Neuronal stem cell (in vitro differentiated cells): Measurements from ENCODE around the gene GGA3.
"Not testable (repeated sequence)": the region's sequence is repeated elsewhere in the genome, so short reads cannot be mapped to it uniquely, and the experiment has no call there.

ENCODE experiments used
- DNase-seq: peaks from one replicate; pipeline ENCODE4 v3.0.0-alpha.2; 2013; ENCODE audit warnings: low spot score
- H2AFZ ChIP-seq: one replicate; pipeline ENCODE4 v1.6.1; 2013; ENCODE audit warnings: mild to moderate bottlenecking, low read length, inconsistent platforms
- H2AK5ac ChIP-seq: 2 replicates; pipeline ENCODE4 v1.6.1; 2013; ENCODE audit warnings: low read depth, mild to moderate bottlenecking, inconsistent platforms, low read length, moderate library complexity, mixed read lengths
- H2BK120ac ChIP-seq: 2 replicates; pipeline ENCODE4 v1.6.1; 2013; ENCODE audit warnings: low read depth, mild to moderate bottlenecking, inconsistent platforms, low read length, moderate library complexity, mixed read lengths
- H2BK12ac ChIP-seq: one replicate; pipeline ENCODE4 v1.6.1; 2013; ENCODE audit warnings: low read length, inconsistent platforms
- H2BK15ac ChIP-seq: 2 replicates; pipeline ENCODE4 v1.6.1; 2013; ENCODE audit warnings: mild to moderate bottlenecking, low read length, inconsistent platforms, mixed read lengths
- H2BK5ac ChIP-seq: one replicate; pipeline ENCODE4 v1.6.1; 2013; ENCODE audit warnings: inconsistent platforms, mild to moderate bottlenecking, low read length, moderate library complexity
- H3K14ac ChIP-seq: one replicate; pipeline ENCODE4 v1.6.1; 2013; ENCODE audit warnings: low read length, inconsistent platforms
- H3K18ac ChIP-seq: 2 replicates; pipeline ENCODE4 v1.6.1; 2013; ENCODE audit warnings: low read length, inconsistent platforms
- H3K23ac ChIP-seq: 2 replicates; pipeline ENCODE4 v1.6.1; 2013; ENCODE audit warnings: low read depth, mild to moderate bottlenecking, mixed read lengths, low read length, inconsistent platforms; ENCODE audit not compliant: poor library complexity
- H3K27ac ChIP-seq: replicated peaks from 3 replicates; pipeline ENCODE4 v1.5.1; 2013; ENCODE audit warnings: low read length, inconsistent platforms
- H3K27me3 ChIP-seq, 3 experiments: 2 replicates each; pipeline ENCODE4 v1.6.1; 2013; ENCODE audit warnings: low read length in 3 of 3, mild to moderate bottlenecking in 2 of 3, inconsistent platforms in 1 of 3, low read depth in 1 of 3, mixed read lengths in 1 of 3, moderate library complexity in 1 of 3; ENCODE audit not compliant: control insufficient read depth in 3 of 3, insufficient read depth in 3 of 3
- H3K36me3 ChIP-seq, 2 donors: replicated peaks in 1 of 2; 2 replicates each; pipeline ENCODE4 v1.6.1; 2013; ENCODE audit warnings: low read length in 2 of 2; ENCODE audit not compliant: control insufficient read depth in 2 of 2, insufficient read depth in 2 of 2
- H3K4ac ChIP-seq: 2 replicates; pipeline ENCODE4 v1.6.1; 2013; ENCODE audit warnings: inconsistent platforms, mild to moderate bottlenecking, low read length, moderate library complexity
- H3K4me1 ChIP-seq, 2 donors: 1 replicate in 1 of 2; 2 replicates in 1 of 2; pipeline ENCODE4 v1.6.1; 2013; ENCODE audit warnings: low read length in 2 of 2, low read depth in 1 of 2; ENCODE audit not compliant: control insufficient read depth in 2 of 2, insufficient read depth in 1 of 2
- H3K4me2 ChIP-seq: one replicate; pipeline ENCODE4 v1.6.1; 2013; ENCODE audit warnings: mild to moderate bottlenecking, low read length, inconsistent platforms; ENCODE audit not compliant: insufficient read depth, poor library complexity, severe bottlenecking
- H3K4me3 ChIP-seq, 2 donors: 2 replicates each; pipeline ENCODE4 v1.5.1; 2013; ENCODE audit warnings: low read length in 2 of 2, mild to moderate bottlenecking in 2 of 2, inconsistent platforms in 1 of 2, moderate library complexity in 1 of 2
- H3K79me1 ChIP-seq: one replicate; pipeline ENCODE4 v1.6.1; 2013; ENCODE audit warnings: low read depth, mild to moderate bottlenecking, inconsistent platforms, low read length, moderate library complexity
- H3K9ac ChIP-seq: one replicate; pipeline ENCODE4 v1.6.1; 2013; ENCODE audit warnings: mild to moderate bottlenecking, low read depth, low read length, inconsistent platforms; ENCODE audit not compliant: poor library complexity
- H3K9me3 ChIP-seq, 2 donors: replicated peaks in 1 of 2; 2 replicates each; pipeline versions ENCODE3 to v1.6.1; 2013; ENCODE audit warnings: low read length in 2 of 2, mild to moderate bottlenecking in 2 of 2, inconsistent platforms in 1 of 2, low read depth in 1 of 2, mixed read lengths in 1 of 2, moderate library complexity in 1 of 2; ENCODE audit not compliant: control insufficient read depth in 2 of 2, insufficient read depth in 1 of 2
- H4K8ac ChIP-seq: one replicate; pipeline ENCODE4 v1.6.1; 2013; ENCODE audit warnings: low read depth, mild to moderate bottlenecking, inconsistent platforms, low read length, moderate library complexity
- H4K91ac ChIP-seq: one replicate; pipeline ENCODE4 v1.6.1; 2013; ENCODE audit warnings: low read length, low read depth, mild to moderate bottlenecking, inconsistent platforms; ENCODE audit not compliant: poor library complexity
- WGBS, 2 donors: extraction: QIAGEN DNeasy Blood & Tissue Kit; methylation state at CpG; one replicate each; pipeline ENCODE4 v1.1.7; 2013; ENCODE audit warnings: missing lambda C conversion rate in 2 of 2, mixed read lengths in 1 of 2; ENCODE audit not compliant: insufficient read length in 2 of 2, insufficient replicate concordance in 1 of 2; ENCODE audit errors: extremely low coverage in 2 of 2; 5-methylcytosine and 5-hydroxymethylcytosine counted together

Gene GGA3

DNA sequence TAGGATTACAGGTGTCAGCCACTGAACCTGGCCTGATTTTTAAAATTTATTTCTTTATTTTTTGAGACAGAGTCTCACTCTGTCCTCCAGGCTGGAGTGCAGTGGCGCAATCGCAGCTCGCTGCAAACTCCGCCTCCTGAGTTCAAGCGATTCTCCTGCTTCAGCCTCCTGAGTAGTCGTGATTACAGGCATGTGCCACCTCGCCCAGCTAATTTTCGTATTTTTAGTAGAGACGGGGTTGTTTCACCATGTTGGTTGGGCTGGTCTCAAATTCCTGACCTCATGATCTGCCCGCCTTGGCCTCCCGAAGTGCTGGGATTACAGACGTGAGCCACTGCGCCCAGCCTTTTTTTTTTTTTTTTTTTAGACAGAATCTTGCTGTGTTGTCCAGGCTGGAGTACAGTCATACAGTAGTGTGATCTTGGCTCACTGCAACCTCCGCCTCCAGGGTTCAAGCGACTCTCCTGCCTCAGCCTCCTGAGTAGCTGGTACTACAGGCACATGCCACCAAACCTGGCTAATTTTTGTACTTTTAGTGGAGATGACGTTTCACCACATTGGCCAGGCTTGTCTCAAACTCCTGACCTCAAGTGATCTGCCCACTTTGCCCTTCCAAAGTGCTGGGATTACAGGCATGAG is 31.5 kb upstream of the GGA3 start:
- H3K27me3 ChIP-seq, DNase-seq, H2BK120ac ChIP-seq, H3K27ac ChIP-seq, H3K4me2 ChIP-seq, H3K14ac ChIP-seq, H3K18ac ChIP-seq, H2BK15ac ChIP-seq, H2AFZ ChIP-seq, H2BK12ac ChIP-seq, H3K9me3 ChIP-seq, H2AK5ac ChIP-seq, H3K36me3 ChIP-seq, H3K23ac ChIP-seq, H3K4ac ChIP-seq, H4K91ac ChIP-seq, H2BK5ac ChIP-seq, H3K4me1 ChIP-seq, H3K9ac ChIP-seq, H3K79me1 ChIP-seq, H4K8ac ChIP-seq, H3K4me3 ChIP-seq: not testable (repeated sequence)
- no CpG with 5 or more reads among the region's 16 CpGs for WGBS, 2 donors

DNA sequence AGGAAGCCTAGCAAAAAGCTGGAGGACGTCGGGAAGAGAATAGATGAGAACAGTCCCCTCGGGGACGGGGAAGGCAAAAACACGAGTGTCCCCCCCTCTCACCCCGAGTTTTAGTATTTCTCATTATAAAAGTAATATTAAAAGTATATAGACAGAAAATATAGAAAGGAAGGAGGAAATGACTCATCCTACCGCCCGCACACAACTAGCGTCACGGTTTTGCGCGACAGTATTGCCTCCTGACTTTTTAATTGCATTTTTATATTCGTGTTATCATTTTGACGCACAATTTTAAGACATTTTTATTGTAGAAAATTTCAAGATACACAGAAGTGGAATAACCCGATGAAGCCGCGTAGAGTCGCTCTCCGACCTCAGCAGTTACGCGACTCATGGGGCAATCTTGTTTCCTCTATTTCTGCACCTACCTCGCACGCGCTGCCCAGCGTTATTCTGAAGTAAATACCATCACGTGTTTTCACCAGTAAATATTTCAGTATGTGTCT is 28.5 kb upstream of the GGA3 start:
- Histone ChIP-seq H2BK15ac (no peak overlapping the region), H3K27me3 (peaks cover 0 to 7% (median 0%) of the 10 kb centered on the region in 3 experiments), H3K79me1 (no peaks in the 10 kb centered on the region), H3K27ac (no peak overlapping the region), H3K4me1 (no peaks in the 10 kb centered on the region), H4K91ac (no peak overlapping the region), H3K14ac (no peak overlapping the region), H3K23ac (no peak overlapping the region), H3K4ac (no peak overlapping the region), H2BK5ac (no peak overlapping the region), H3K9ac (no peak overlapping the region), H2AFZ (peak overlapping the region; percentile 90), H3K4me3 (peak overlapping the region; percentile 57 to 88), H2BK120ac (no peak overlapping the region), H3K36me3 (peaks cover 5% of the 10 kb centered on the region in 2 donors), H4K8ac (no peak overlapping the region), H2BK12ac (no peak overlapping the region), H2AK5ac (no peak overlapping the region), H3K18ac (no peak overlapping the region), H3K4me2 (peak overlapping the region; percentile 70), H3K9me3 (no peaks in the 10 kb centered on the region)
- WGBS, 2 donors: no CpG with 5 or more reads among the region's 26 CpGs
- no peak for DNase-seq

DNA sequence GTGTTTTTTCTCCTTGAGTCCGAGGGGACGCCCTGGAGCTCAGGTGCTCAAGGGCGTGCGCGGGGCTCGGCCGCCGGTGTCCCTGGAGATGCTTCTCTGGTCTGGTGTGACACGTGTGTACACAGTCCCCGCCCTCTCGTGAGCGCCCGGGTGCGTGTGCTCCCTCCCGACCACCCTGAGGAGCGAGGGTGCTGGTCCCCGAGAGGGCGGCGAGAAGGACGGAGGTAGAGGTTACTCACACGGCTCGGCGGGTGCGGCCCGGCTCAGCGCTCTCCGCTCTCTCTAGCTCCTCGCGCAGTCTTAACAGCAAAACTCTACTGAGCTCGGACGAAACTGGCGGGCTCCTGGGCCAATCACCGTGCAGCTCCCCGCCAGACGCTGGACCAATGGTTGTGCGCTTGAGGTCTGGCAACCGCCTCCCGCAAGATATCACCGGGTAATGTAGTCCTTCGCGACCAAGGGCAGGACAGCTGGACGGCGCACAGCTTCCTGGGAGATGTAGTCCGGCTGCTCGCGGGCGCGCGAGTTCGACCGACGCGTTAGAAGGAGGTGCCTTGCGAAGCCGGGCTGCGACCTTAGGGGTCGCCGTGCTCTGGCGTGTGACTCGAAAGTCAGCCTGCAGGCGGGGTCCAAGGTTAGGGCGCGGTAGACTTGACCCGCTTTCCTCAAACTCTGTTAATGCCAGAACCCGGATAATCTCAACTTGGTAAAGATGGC is 27.9 kb upstream of the GGA3 start, which contains the start of gene SLC25A19:
TSS of gene SLC25A19 (minus strand) at position 319 of the 717 bp plus-strand sequence. CDS start 2,669 bp downstream, outside the sequence.
- H3K18ac ChIP-seq: peak within 1 kb of the TSS; percentile 79
- peak within 1 kb of the TSS; percentile 92 for H3K9ac ChIP-seq
- no peak within 1 kb of the TSS for H3K4ac ChIP-seq
- H3K23ac ChIP-seq: peak within 1 kb of the TSS; percentile 16
- peak within 1 kb of the TSS; percentile 98 for H2AFZ ChIP-seq
- H3K36me3 ChIP-seq: peaks cover 5% of the 10 kb centered on the region in 2 donors
- H3K4me1 ChIP-seq: no peaks in the 10 kb centered on the region
- H3K9me3 ChIP-seq: no peaks in the 10 kb centered on the region
- H3K79me1 ChIP-seq: no peaks in the 10 kb centered on the region
- no peak within 1 kb of the TSS for H3K27ac ChIP-seq
- H4K91ac ChIP-seq: no peak within 1 kb of the TSS
- no peak within 1 kb of the TSS for H2BK120ac ChIP-seq
- H2BK5ac ChIP-seq: no peak within 1 kb of the TSS
- H3K4me2 ChIP-seq: peak within 1 kb of the TSS; percentile 96
- H2AK5ac ChIP-seq: no peak within 1 kb of the TSS
- H4K8ac ChIP-seq: no peak within 1 kb of the TSS
- peak within 1 kb of the TSS; percentile 47 for H3K14ac ChIP-seq
- peaks cover 0 to 7% (median 0%) of the 10 kb centered on the region in 3 experiments for H3K27me3 ChIP-seq
- H2BK15ac ChIP-seq: no peak within 1 kb of the TSS
- H3K4me3 ChIP-seq: peak within 1 kb of the TSS; percentile 88 to 89
- H2BK12ac ChIP-seq: no peak within 1 kb of the TSS
- no CpG with 5 or more reads among the region's 65 CpGs for WGBS, 2 donors
- DNase-seq: peak; percentile 97

DNA sequence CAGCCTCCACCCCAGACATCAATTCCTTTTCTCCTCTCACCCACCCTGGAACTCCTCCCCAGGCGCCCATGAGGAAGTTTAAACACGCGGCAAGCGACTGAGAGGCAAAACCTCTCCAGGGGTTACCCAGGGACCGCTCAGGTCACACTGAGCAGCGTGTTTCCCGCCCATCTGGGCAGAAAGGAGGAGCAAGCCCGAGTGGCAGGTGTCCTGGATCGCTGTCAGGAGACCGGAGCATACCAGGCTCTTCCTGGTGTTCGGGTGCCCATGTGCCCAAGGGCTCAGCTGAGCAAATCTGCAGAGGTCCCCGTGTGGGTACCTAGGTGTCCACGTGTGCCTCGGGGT is 27.3 kb upstream of the GGA3 start:
- no peak for DNase-seq

More for the DNA sequence above, 27.3 kb upstream of the GGA3 start:
- H3K23ac ChIP-seq: no peak overlapping the region
- no peak overlapping the region for H2AK5ac ChIP-seq
- no CpG with 5 or more reads among the region's 14 CpGs for WGBS, 2 donors
- no peak overlapping the region for H3K4ac ChIP-seq
- peaks cover 0 to 7% (median 0%) of the 10 kb centered on the region in 3 experiments for H3K27me3 ChIP-seq
- no peaks in the 10 kb centered on the region for H3K4me1 ChIP-seq
- H3K79me1 ChIP-seq: no peaks in the 10 kb centered on the region
- peaks cover 5% of the 10 kb centered on the region in 2 donors for H3K36me3 ChIP-seq
- H2BK120ac ChIP-seq: no peak overlapping the region
- no peak overlapping the region for H4K8ac ChIP-seq
- peak overlapping the region; percentile 96 for H3K4me2 ChIP-seq
- no peak overlapping the region for H2BK5ac ChIP-seq
- no peak overlapping the region for H2BK15ac ChIP-seq
- peak overlapping the region; percentile 88 to 89 for H3K4me3 ChIP-seq
- peak overlapping the region; percentile 98 for H2AFZ ChIP-seq
- no peak overlapping the region for H2BK12ac ChIP-seq
- H3K9ac ChIP-seq: peak overlapping the region; percentile 92
- no peak overlapping the region for H3K27ac ChIP-seq
- no peak overlapping the region for H3K14ac ChIP-seq
- peak overlapping the region; percentile 79 for H3K18ac ChIP-seq
- H4K91ac ChIP-seq: no peak overlapping the region
- H3K9me3 ChIP-seq: no peaks in the 10 kb centered on the region
